ENCODE data around the gene ITSN1.

The ITSN1 gene

GRCh38 chr21:33931799-33932390, 289.6 kb downstream of the ITSN1 start:
- no peak for ATAC-seq
- no peak for TF ChIP-seq PATZ1 (CRISPR knock-in tag; IDR thresholded peaks at IDR 0.05; ENCODE audit: borderline replicate concordance)
- TF ChIP-seq ZNF70 (CRISPR knock-in tag; IDR thresholded peaks at IDR 0.05) = no peak
- no peak for TF ChIP-seq POU6F1 (CRISPR knock-in tag; IDR thresholded peaks at IDR 0.05; ENCODE audit: borderline replicate concordance, low read depth)
- no peak for TF ChIP-seq RARB (CRISPR knock-in tag; IDR thresholded peaks at IDR 0.05)
- TF ChIP-seq TOX (CRISPR knock-in tag; IDR thresholded peaks at IDR 0.05; ENCODE audit: borderline replicate concordance) = no peak
- TF ChIP-seq ZC3H10 (CRISPR knock-in tag; IDR thresholded peaks at IDR 0.05) = no peak
- TF ChIP-seq ZFP30 (CRISPR knock-in tag; IDR thresholded peaks at IDR 0.05) = no peak
- no peak for TF ChIP-seq ARNTL (CRISPR knock-in tag; IDR thresholded peaks at IDR 0.05; ENCODE audit: borderline replicate concordance, low read depth)
- no peak for TF ChIP-seq ZFP3 (CRISPR knock-in tag; IDR thresholded peaks at IDR 0.05)
- TF ChIP-seq SNAI2 (CRISPR knock-in tag; IDR thresholded peaks at IDR 0.05) = no peak
- TF ChIP-seq CREB5 (CRISPR knock-in tag; IDR thresholded peaks at IDR 0.05; ENCODE audit: low read depth) = no peak

- no peak for ATAC-seq
- no peak for TF ChIP-seq PPARA (CRISPR knock-in tag; IDR thresholded peaks at IDR 0.05; ENCODE audit: borderline replicate concordance)
- no peak for TF ChIP-seq ESRRG (CRISPR knock-in tag; IDR thresholded peaks at IDR 0.05)
Measured at GRCh38 chr21:33932731-33933130, 290.4 kb downstream of the ITSN1 start.

GRCh38 chr21:33936301-33937038, 294.2 kb downstream of the ITSN1 start:
- TF ChIP-seq ZC3H10 (CRISPR knock-in tag; IDR thresholded peaks at IDR 0.05) (no peak), POU6F1 (CRISPR knock-in tag; IDR thresholded peaks at IDR 0.05; ENCODE audit: borderline replicate concordance, low read depth) (no peak), GLIS3 (CRISPR knock-in tag; IDR thresholded peaks at IDR 0.05) (no peak), TCF4 (CRISPR knock-in tag; IDR thresholded peaks at IDR 0.05; ENCODE audit: borderline replicate concordance) (no peak), ZNF70 (CRISPR knock-in tag; IDR thresholded peaks at IDR 0.05) (no peak)
- ATAC-seq = no peak

GRCh38 chr21:33937146-33937545, 294.8 kb downstream of the ITSN1 start:
- ATAC-seq = no peak
- TF ChIP-seq PATZ1 (CRISPR knock-in tag; IDR thresholded peaks at IDR 0.05; ENCODE audit: borderline replicate concordance) (no peak), ISL1 (CRISPR knock-in tag; IDR thresholded peaks at IDR 0.05) (no peak), PPARA (CRISPR knock-in tag; IDR thresholded peaks at IDR 0.05; ENCODE audit: borderline replicate concordance) (no peak), ZC3H10 (CRISPR knock-in tag; IDR thresholded peaks at IDR 0.05) (no peak), OSR1 (CRISPR knock-in tag; IDR thresholded peaks at IDR 0.05) (no peak), ZNF70 (CRISPR knock-in tag; IDR thresholded peaks at IDR 0.05) (no peak), RARB (CRISPR knock-in tag; IDR thresholded peaks at IDR 0.05) (no peak), GLIS3 (CRISPR knock-in tag; IDR thresholded peaks at IDR 0.05) (no peak)
